HCT116 (cell line): ENCODE results near the gene IL17RE. TPM values are rescaled to one million over a fixed set of nuclear protein-coding genes. Genes with fewer than 3 reads are reported as not detected.

ENCODE experiments used
- ATAC-seq: fragments of 200-7000 bp; cut with Tn5 transposase; 2 replicates; pipeline ENCODE4 v1.9.1; 2020; ENCODE audit warnings: mild to moderate bottlenecking, moderate library complexity
- BruUV-seq: library from RNA; stranded (reverse); fragments of 400-500 nt; replicated peaks from 2 replicates; lab custom pipeline; 2021; lab: Mats Ljungman, UMichigan
- CTCF ChIA-PET: fragments of 300-600 bp; sonication (Branson Sonifier 250); formaldehyde crosslinking; loops from one replicate; lab custom pipeline; 2021; ENCODE audit warnings: antibody characterized with exemption; lab: Charles Lee
- POLR2A ChIA-PET: fragments of 300-600, 350-600 bp; sonication (Branson Sonifier 250); formaldehyde crosslinking; loops from one replicate; lab custom pipeline; 2021; ENCODE audit warnings: antibody characterized with exemption; lab: Charles Lee
- RAD21 ChIA-PET, 2 experiments: fragments of 300-600 bp; sonication (Branson Sonifier 250); formaldehyde crosslinking; loops; one replicate each; lab custom pipeline; 2023; ENCODE audit warnings: low total read pairs in 2 of 2; ENCODE audit not compliant: uncharacterized antibody in 2 of 2, unreplicated experiment in 2 of 2, low non-redundant PET in 1 of 2; lab: Charles Lee
- DNase-seq: peaks from one replicate; pipeline ENCODE4 v3.0.0-alpha.2; 2010; ENCODE audit warnings: low read depth, low spot score
- H2AFZ ChIP-seq: fragments of 200-600 bp; shearing (Covaris generic), sonication (generic); 2 replicates; pipeline ENCODE4 v1.6.1; 2017; ENCODE audit warnings: low read depth, mixed run types, mixed read lengths, antibody characterized with exemption, low read length; ENCODE audit not compliant: poor library complexity, severe bottlenecking
- H3K27ac ChIP-seq: 2 replicates; pipeline ENCODE4 v1.5.1; 2012; ENCODE audit warnings: low read depth, low read length
- H3K27me3 ChIP-seq: fragments of 200-600 bp; sonication (generic); 2 replicates; pipeline ENCODE4 v1.6.1; 2016; ENCODE audit warnings: mixed run types, low read length, mixed read lengths; ENCODE audit not compliant: insufficient read depth
- H3K36me3 ChIP-seq, 2 experiments: fragments of 200-500 bp in 1 of 2; fragments of 200-600 bp in 1 of 2; sonication (Bioruptor generic) in 1 of 2; sonication (generic) in 1 of 2; 2 replicates each; pipeline versions ENCODE4 v1.5.1 to v1.6.1; 2014 to 2016; ENCODE audit warnings: low read length in 2 of 2, inconsistent platforms in 1 of 2, mixed read lengths in 1 of 2, mixed run types in 1 of 2; ENCODE audit not compliant: insufficient read depth in 2 of 2, control insufficient read depth in 1 of 2
- H3K4me1 ChIP-seq, 2 experiments: fragments of 200-600 bp in 1 of 2; sonication (generic) in 1 of 2; 2 replicates each; pipeline versions ENCODE4 v1.5.1 to v1.6.1; 2012 to 2017; ENCODE audit warnings: low read length in 2 of 2, inconsistent platforms in 1 of 2, mild to moderate bottlenecking in 1 of 2, mixed read lengths in 1 of 2, mixed run types in 1 of 2, moderate library complexity in 1 of 2; ENCODE audit not compliant: insufficient read depth in 2 of 2, control insufficient read depth in 1 of 2
- H3K4me2 ChIP-seq: fragments of 200-600 bp; sonication (generic); 2 replicates; pipeline ENCODE4 v1.6.1; 2017; ENCODE audit warnings: mixed run types, low read length, mixed read lengths
- H3K4me3 ChIP-seq, 2 experiments: fragments of 200-600 bp in 1 of 2; sonication (generic) in 1 of 2; replicated peaks in 1 of 2; 2 replicates each; pipeline ENCODE4 v1.5.1; 2011 to 2016; ENCODE audit warnings: low read length in 2 of 2, control low read depth in 1 of 2, low read depth in 1 of 2, mild to moderate bottlenecking in 1 of 2, mixed read lengths in 1 of 2, mixed run types in 1 of 2
- H3K79me2 ChIP-seq: fragments of 200-600 bp; sonication (generic); 2 replicates; pipeline ENCODE4 v1.6.1; 2017; ENCODE audit warnings: mild to moderate bottlenecking, mixed run types, low read length, moderate library complexity, mixed read lengths; ENCODE audit not compliant: insufficient read depth
- H3K9ac ChIP-seq: fragments of 200-600 bp; sonication (generic); 2 replicates; pipeline ENCODE4 v1.6.1; 2016; ENCODE audit warnings: low read length, mixed read lengths
- H3K9me2 ChIP-seq: fragments of 200-600 bp; sonication (generic), shearing (Covaris generic); 2 replicates; pipeline ENCODE4 v1.6.1; 2017; ENCODE audit warnings: mixed run types, mild to moderate bottlenecking, moderate library complexity; ENCODE audit not compliant: insufficient read depth
- H3K9me3 ChIP-seq, 2 experiments: fragments of 200-500 bp in 1 of 2; fragments of 200-600 bp in 1 of 2; sonication (Bioruptor generic) in 1 of 2; sonication (generic) in 1 of 2; 2 replicates each; pipeline ENCODE4 v1.6.1; 2014 to 2017; ENCODE audit warnings: low read length in 2 of 2, mixed read lengths in 2 of 2, inconsistent platforms in 1 of 2, low read depth in 1 of 2, mild to moderate bottlenecking in 1 of 2, mixed run types in 1 of 2, moderate library complexity in 1 of 2; ENCODE audit not compliant: control insufficient read depth in 1 of 2, insufficient read depth in 1 of 2
- H4K20me1 ChIP-seq: fragments of 200-600 bp; sonication (generic), shearing (Covaris generic); 2 replicates; pipeline ENCODE4 v1.6.1; 2017; ENCODE audit warnings: mixed run types, mild to moderate bottlenecking, moderate library complexity; ENCODE audit not compliant: insufficient read depth
- CBX3 ChIP-seq: IDR thresholded peaks from 2 replicates; pipeline ENCODE4 v1.6.1; 2012; ENCODE audit warnings: low read depth
- EGR1 ChIP-seq: IDR thresholded peaks from 2 replicates; pipeline ENCODE4 v1.6.1; 2012; ENCODE audit warnings: low read depth
- EZH2phosphoT487 ChIP-seq: fragments of 200-600 bp; IDR thresholded peaks from 2 replicates; pipeline ENCODE4 v1.6.1; 2018; ENCODE audit warnings: antibody characterized with exemption, borderline replicate concordance
- FOSL1 ChIP-seq: IDR thresholded peaks from 2 replicates; pipeline ENCODE4 v1.6.1; 2012; ENCODE audit warnings: low read depth
- JUND ChIP-seq: IDR thresholded peaks from 2 replicates; pipeline ENCODE4 v1.6.1; 2012
- POLR2A ChIP-seq: IDR thresholded peaks from 2 replicates; pipeline ENCODE4 v1.7.0; 2011; ENCODE audit warnings: borderline replicate concordance; ENCODE audit not compliant: insufficient read depth, insufficient read length; ENCODE audit errors: extremely low read depth
- RAD21 ChIP-seq: IDR thresholded peaks from 2 replicates; pipeline ENCODE4 v1.6.1; 2012; ENCODE audit warnings: low read depth, mild to moderate bottlenecking
- SIN3A ChIP-seq: IDR thresholded peaks from 2 replicates; pipeline ENCODE4 v1.6.1; 2012; ENCODE audit warnings: low read depth
- SRF ChIP-seq: IDR thresholded peaks from 2 replicates; pipeline ENCODE4 v1.6.1; 2012; ENCODE audit warnings: low read depth
- TCF7L2 ChIP-seq: IDR thresholded peaks from 2 replicates; pipeline ENCODE4 v1.7.0; 2011; ENCODE audit warnings: borderline replicate concordance, inconsistent platforms; ENCODE audit not compliant: insufficient read depth, insufficient read length; ENCODE audit errors: extremely low read depth
- ZFX ChIP-seq: fragments of 450-650 bp; IDR thresholded peaks from 2 replicates; pipeline ENCODE4 v1.6.1; 2017
- intact Hi-C: fragments of 100-400 bp; cut with micrococcal nuclease; formaldehyde crosslinking; loops from 2 replicates; pipeline ENCODE4 v1.10.0; 2022
- total RNA-seq: library from RNA; stranded (reverse); gene quantifications from one replicate; pipeline ENCODE4 v1.2.1, GENCODE V29; 2021; ENCODE audit not compliant: unreplicated experiment
- TF ChIP-seq, protein P1 (sequence below), 3 experiments: fragments of 200-600 bp in 1 of 3; sonication (generic) in 1 of 3; IDR thresholded peaks in 2 of 3; conservative IDR thresholded peaks in 1 of 3; 2 replicates each; pipeline ENCODE4 v1.5.1; 2012 to 2017; ENCODE audit warnings: low read depth in 2 of 3, low read length in 2 of 3, antibody characterized with exemption in 1 of 3, borderline replicate concordance in 1 of 3, control low read depth in 1 of 3, mild to moderate bottlenecking in 1 of 3, mixed read lengths in 1 of 3, mixed run types in 1 of 3, moderate library complexity in 1 of 3; ENCODE audit not compliant: insufficient read depth in 1 of 3
- TF ChIP-seq, protein P2 (sequence below): IDR thresholded peaks from 2 replicates; pipeline ENCODE4 v1.6.1; 2011; ENCODE audit warnings: mild to moderate bottlenecking, low read length, moderate library complexity; ENCODE audit not compliant: insufficient replicate concordance; ENCODE audit errors: extremely low read depth

The IL17RE gene
- total RNA-seq, 1 experiment from 2014 or later, result 14.3 TPM

DNA sequence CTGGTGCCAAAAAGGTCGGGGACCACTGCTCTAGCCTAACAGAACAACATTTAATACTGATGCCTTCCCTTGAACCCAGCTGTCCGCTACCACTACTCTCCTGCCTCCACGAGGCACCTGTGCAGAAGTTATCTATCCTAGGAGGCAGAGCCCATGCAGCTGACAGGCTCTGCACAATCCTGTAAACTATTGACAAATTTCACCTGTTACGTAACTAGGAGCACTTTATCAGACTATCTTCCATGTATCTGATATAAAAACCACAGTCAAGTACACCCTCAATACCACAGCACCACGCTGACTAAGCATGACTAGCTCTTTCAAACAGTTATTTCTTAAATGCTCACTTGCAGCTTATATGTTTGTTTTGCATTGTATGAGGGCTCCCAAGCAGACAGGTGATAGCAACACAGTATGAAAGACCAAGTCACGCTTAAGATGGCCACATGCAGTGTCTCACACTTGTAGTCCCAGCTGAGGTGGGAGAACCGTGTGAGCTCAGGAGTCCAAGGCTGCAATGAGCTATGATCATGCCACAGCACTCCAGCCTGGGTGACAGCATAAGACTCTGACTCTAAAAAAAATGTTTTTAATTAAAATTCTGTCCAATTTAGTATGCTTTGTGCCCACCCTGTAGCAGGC is 9.8 kb downstream of the IL17RE start:
- no TSS peak for BruUV-seq
- no peak overlapping the region for H3K4me2 ChIP-seq
- ATAC-seq, result no peak
- TF ChIP-seq ZFX (no peak), JUND (no peak), EGR1 (no peak), TCF7L2 (no peak), FOSL1 (no peak), SRF (no peak), POLR2A (no peak), RAD21 (no peak)
- TF ChIP-seq, protein P1, sequence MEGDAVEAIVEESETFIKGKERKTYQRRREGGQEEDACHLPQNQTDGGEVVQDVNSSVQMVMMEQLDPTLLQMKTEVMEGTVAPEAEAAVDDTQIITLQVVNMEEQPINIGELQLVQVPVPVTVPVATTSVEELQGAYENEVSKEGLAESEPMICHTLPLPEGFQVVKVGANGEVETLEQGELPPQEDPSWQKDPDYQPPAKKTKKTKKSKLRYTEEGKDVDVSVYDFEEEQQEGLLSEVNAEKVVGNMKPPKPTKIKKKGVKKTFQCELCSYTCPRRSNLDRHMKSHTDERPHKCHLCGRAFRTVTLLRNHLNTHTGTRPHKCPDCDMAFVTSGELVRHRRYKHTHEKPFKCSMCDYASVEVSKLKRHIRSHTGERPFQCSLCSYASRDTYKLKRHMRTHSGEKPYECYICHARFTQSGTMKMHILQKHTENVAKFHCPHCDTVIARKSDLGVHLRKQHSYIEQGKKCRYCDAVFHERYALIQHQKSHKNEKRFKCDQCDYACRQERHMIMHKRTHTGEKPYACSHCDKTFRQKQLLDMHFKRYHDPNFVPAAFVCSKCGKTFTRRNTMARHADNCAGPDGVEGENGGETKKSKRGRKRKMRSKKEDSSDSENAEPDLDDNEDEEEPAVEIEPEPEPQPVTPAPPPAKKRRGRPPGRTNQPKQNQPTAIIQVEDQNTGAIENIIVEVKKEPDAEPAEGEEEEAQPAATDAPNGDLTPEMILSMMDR (IDR thresholded peaks at IDR 0.05 in 2 of 3, conservative IDR thresholded peaks at IDR 0.05 in 1 of 3; ENCODE audit: borderline replicate concordance in 1 of 3, insufficient read depth in 1 of 3, low read depth in 2 of 3, low read length in 2 of 3), result no peak
- no peak overlapping the region for H3K9ac ChIP-seq
- no peaks in the 10 kb centered on the region for H3K9me2 ChIP-seq
- peaks cover 4 to 12% of the 10 kb centered on the region in 2 experiments; a peak in 3 of 4 replicates for H3K4me1 ChIP-seq
- no peak overlapping the region for H3K4me3 ChIP-seq
- H3K36me3 ChIP-seq, result no peaks in the 10 kb centered on the region; a peak in 1 of 4 replicates
- ChIA-PET CTCF (no interaction called here), POLR2A (no interaction called here), RAD21 (no interaction called here)
- DNase-seq, result no peak
- H3K27ac ChIP-seq, result no peak overlapping the region
- no peak overlapping the region for H2AFZ ChIP-seq
- no peaks in the 10 kb centered on the region for H3K9me3 ChIP-seq
- intact Hi-C loops, result no loop called here
- H4K20me1 ChIP-seq, result no peaks in the 10 kb centered on the region
- no peaks in the 10 kb centered on the region for H3K27me3 ChIP-seq
- no peaks in the 10 kb centered on the region for H3K79me2 ChIP-seq

DNA sequence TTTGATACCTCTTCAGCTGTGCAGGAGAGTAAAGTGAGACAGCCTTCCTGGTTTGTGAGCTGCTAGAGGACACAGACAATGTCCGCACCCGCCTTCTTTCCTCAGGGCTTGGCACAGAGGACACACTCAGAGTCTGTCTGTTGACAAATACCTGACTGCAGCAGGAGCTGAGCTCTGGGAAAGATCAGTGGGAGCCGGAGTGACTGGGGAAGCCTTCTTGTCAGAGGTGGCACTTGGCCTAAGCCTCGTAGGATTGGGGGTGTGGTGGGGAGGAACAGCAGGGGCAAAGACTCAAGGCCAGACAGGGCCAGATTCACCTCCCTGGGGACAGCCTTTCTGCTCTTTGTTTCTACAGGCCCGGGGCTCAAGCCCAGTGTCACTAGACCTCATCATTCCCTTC is 11.0 kb downstream of the IL17RE start:
- BruUV-seq, result no TSS peak
- Histone ChIP-seq H3K4me2 (no peak overlapping the region), H3K27me3 (no peaks in the 10 kb centered on the region), H3K9ac (no peak overlapping the region), H3K9me3 (no peaks in the 10 kb centered on the region)
- POLR2A ChIA-PET, result no interaction called here
- DNase-seq, result no peak
- intact Hi-C loops, result no loop called here
- CTCF ChIA-PET, result no interaction called here
- ATAC-seq, result no peak
- TF ChIP-seq JUND (no peak), EZH2phosphoT487 (no peak), CBX3 (no peak), SIN3A (no peak)
- TF ChIP-seq, protein P2, sequence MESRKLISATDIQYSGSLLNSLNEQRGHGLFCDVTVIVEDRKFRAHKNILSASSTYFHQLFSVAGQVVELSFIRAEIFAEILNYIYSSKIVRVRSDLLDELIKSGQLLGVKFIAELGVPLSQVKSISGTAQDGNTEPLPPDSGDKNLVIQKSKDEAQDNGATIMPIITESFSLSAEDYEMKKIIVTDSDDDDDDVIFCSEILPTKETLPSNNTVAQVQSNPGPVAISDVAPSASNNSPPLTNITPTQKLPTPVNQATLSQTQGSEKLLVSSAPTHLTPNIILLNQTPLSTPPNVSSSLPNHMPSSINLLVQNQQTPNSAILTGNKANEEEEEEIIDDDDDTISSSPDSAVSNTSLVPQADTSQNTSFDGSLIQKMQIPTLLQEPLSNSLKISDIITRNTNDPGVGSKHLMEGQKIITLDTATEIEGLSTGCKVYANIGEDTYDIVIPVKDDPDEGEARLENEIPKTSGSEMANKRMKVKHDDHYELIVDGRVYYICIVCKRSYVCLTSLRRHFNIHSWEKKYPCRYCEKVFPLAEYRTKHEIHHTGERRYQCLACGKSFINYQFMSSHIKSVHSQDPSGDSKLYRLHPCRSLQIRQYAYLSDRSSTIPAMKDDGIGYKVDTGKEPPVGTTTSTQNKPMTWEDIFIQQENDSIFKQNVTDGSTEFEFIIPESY, result no peak
- TF ChIP-seq, all 23 proteins: peak for 0
- Histone ChIP-seq H3K4me3 (no peak overlapping the region), H2AFZ (no peak overlapping the region), H3K27ac (no peak overlapping the region), H3K4me1 (peaks cover 6 to 18% of the 10 kb centered on the region in 2 experiments; a peak in 3 of 4 replicates), H3K9me2 (no peaks in the 10 kb centered on the region), H4K20me1 (no peaks in the 10 kb centered on the region), H3K79me2 (no peaks in the 10 kb centered on the region), H3K36me3 (no peaks in the 10 kb centered on the region; a peak in 1 of 4 replicates)
- RAD21 ChIA-PET, result no interaction called here
